Lower lobe of right lung (tissue), 2 donors: ENCODE measurements around the gene HUS1B. TPM values are rescaled to one million over a fixed set of nuclear protein-coding genes. Genes with fewer than 3 reads are reported as not detected.

Experiments
- ATAC-seq, 2 donors: fragments of 200-7000 bp; cut with Tn5 transposase; one replicate each; pipeline ENCODE4 v1.9.1; 2020 to 2022; ENCODE audit warnings: mild to moderate bottlenecking in 2 of 2, moderate library complexity in 2 of 2
- DNase-seq: peaks from one replicate; pipeline ENCODE4 v3.0.0-alpha.2; 2020
- H3K27ac ChIP-seq: fragments of 200-600 bp; one replicate; pipeline ENCODE4 v1.8.0; 2022
- H3K27me3 ChIP-seq: fragments of 200-600 bp; one replicate; pipeline ENCODE4 v1.8.0; 2022; ENCODE audit warnings: low read depth
- H3K36me3 ChIP-seq: fragments of 200-600 bp; one replicate; pipeline ENCODE4 v1.8.0; 2022; ENCODE audit warnings: mild to moderate bottlenecking
- H3K4me1 ChIP-seq: fragments of 200-600 bp; one replicate; pipeline ENCODE4 v1.8.0; 2022
- H3K4me3 ChIP-seq: fragments of 200-600 bp; one replicate; pipeline ENCODE4 v1.8.0; 2022; ENCODE audit warnings: mild to moderate bottlenecking
- H3K9me3 ChIP-seq: fragments of 200-600 bp; one replicate; pipeline ENCODE4 v1.8.0; 2022
- CTCF ChIP-seq: fragments of 200-600 bp; IDR thresholded peaks from one replicate; pipeline ENCODE4 v1.8.0; 2022; ENCODE audit warnings: antibody characterized with exemption, mild to moderate bottlenecking
- intact Hi-C: fragments of 100-400 bp; cut with DNase I; formaldehyde crosslinking; loops from one replicate; pipeline ENCODE4 v1.11.0; 2022
- total RNA-seq: library from RNA; stranded (reverse); fragmentation: NEBNext Ultra II Directional; extraction: Animal tissue kit (Norgen Biotek cat#: 25700); gene quantifications from one replicate; pipeline ENCODE4 v1.2.1, GENCODE V29; 2021
- donor health status: DM: no; HTN: yes; CAD: no; lungs with severe emphysema.

Gene HUS1B
- total RNA-seq, 1 donor from 2014 or later, result 1.1 TPM

GRCh38 chr6:633611-634010 lies 23.3 kb downstream of the HUS1B start:
- H3K27ac ChIP-seq, result no peak overlapping the region
- peaks cover 5% of the 10 kb centered on the region for H3K4me1 ChIP-seq
- no peak for TF ChIP-seq CTCF
- peaks cover 42% of the 10 kb centered on the region for H3K36me3 ChIP-seq
- intact Hi-C loops, result no loop called here
- DNase-seq, result no peak
- ATAC-seq, result no peak
- H3K9me3 ChIP-seq, result no peaks in the 10 kb centered on the region
- no peaks in the 10 kb centered on the region for H3K27me3 ChIP-seq
- H3K4me3 ChIP-seq, result no peak overlapping the region

GRCh38 chr6:628766-629165 lies 28.1 kb downstream of the HUS1B start:
- DNase-seq (no peak), ATAC-seq (no peak)
- no peak for TF ChIP-seq CTCF
- no peak overlapping the region for H3K4me3 ChIP-seq
- H3K27me3 ChIP-seq, result no peaks in the 10 kb centered on the region
- no peak overlapping the region for H3K27ac ChIP-seq
- no peaks in the 10 kb centered on the region for H3K9me3 ChIP-seq
- peaks cover 5% of the 10 kb centered on the region for H3K4me1 ChIP-seq
- H3K36me3 ChIP-seq, result peaks cover 31% of the 10 kb centered on the region
- intact Hi-C loops, result no loop called here

GRCh38 chr6:626236-626635 lies 30.7 kb downstream of the HUS1B start:
- ATAC-seq (no peak), DNase-seq (no peak)
- no peak overlapping the region for H3K4me3 ChIP-seq
- peaks cover 20% of the 10 kb centered on the region for H3K36me3 ChIP-seq
- no peak for TF ChIP-seq CTCF
- no peaks in the 10 kb centered on the region for H3K9me3 ChIP-seq
- H3K27ac ChIP-seq, result no peak overlapping the region
- intact Hi-C loops, result no loop called here
- peaks cover 5% of the 10 kb centered on the region for H3K4me1 ChIP-seq
- no peaks in the 10 kb centered on the region for H3K27me3 ChIP-seq

GRCh38 chr6:624979-625378 lies 31.9 kb downstream of the HUS1B start:
- H3K36me3 ChIP-seq, result peaks cover 13% of the 10 kb centered on the region
- intact Hi-C loops, result no loop called here
- H3K4me1 ChIP-seq, result peaks cover 5% of the 10 kb centered on the region
- no peaks in the 10 kb centered on the region for H3K9me3 ChIP-seq
- no peaks in the 10 kb centered on the region for H3K27me3 ChIP-seq
- peak; percentile 24 for TF ChIP-seq CTCF
- DNase-seq, result no peak
- ATAC-seq, result peak in 1 of 2 donors; percentile 19
- H3K4me3 ChIP-seq, result no peak overlapping the region
- H3K27ac ChIP-seq, result no peak overlapping the region

- Histone ChIP-seq H3K27ac (no peak overlapping the region), H3K4me1 (no peaks in the 10 kb centered on the region), H3K36me3 (peaks cover 16% of the 10 kb centered on the region), H3K27me3 (no peaks in the 10 kb centered on the region), H3K9me3 (no peaks in the 10 kb centered on the region), H3K4me3 (no peak overlapping the region)
- intact Hi-C loops, result no loop called here
- DNase-seq (no peak), ATAC-seq (no peak)
- TF ChIP-seq CTCF, result no peak
These were observed 34.4 kb downstream of the HUS1B start for GRCh38 chr6:622462-622861.

- Histone ChIP-seq H3K27ac (no peak overlapping the region), H3K4me3 (no peak overlapping the region), H3K27me3 (no peaks in the 10 kb centered on the region), H3K9me3 (no peaks in the 10 kb centered on the region), H3K4me1 (no peaks in the 10 kb centered on the region), H3K36me3 (peaks cover 20% of the 10 kb centered on the region)
- intact Hi-C loops, result no loop called here
- DNase-seq, result no peak
- no peak for ATAC-seq
- TF ChIP-seq CTCF, result no peak
These were observed 35.0 kb downstream of the HUS1B start for GRCh38 chr6:621931-622330.
